OCI-LY7 (cell line): ENCODE measurements around the gene ADGRF1. TPM values are rescaled to one million over a fixed set of nuclear protein-coding genes. Genes with fewer than 3 reads are reported as not detected.

ENCODE experiments used
- BruUV-seq: library from RNA; stranded (reverse); fragments of 400-500 nt; replicated peaks from 2 replicates; lab custom pipeline; 2021; lab: Mats Ljungman, UMichigan
- CTCF ChIA-PET: fragments of 300-600 bp; sonication (Branson Sonifier 250); formaldehyde crosslinking; loops from one replicate; lab custom pipeline; 2022; ENCODE audit warnings: antibody characterized with exemption; ENCODE audit not compliant: unreplicated experiment; lab: Charles Lee
- POLR2A ChIA-PET: fragments of 300-600 bp; sonication (Branson Sonifier 250); formaldehyde crosslinking; loops from one replicate; lab custom pipeline; 2022; ENCODE audit warnings: antibody characterized with exemption; lab: Charles Lee
- DNase-seq: peaks from one replicate; pipeline ENCODE4 v3.0.0-alpha.2; 2015; ENCODE audit warnings: low spot score
- H2AFZ ChIP-seq: fragments of 200-600 bp; sonication (generic), shearing (Covaris generic); 2 replicates; pipeline ENCODE4 v1.6.1; 2014; ENCODE audit warnings: mild to moderate bottlenecking, antibody characterized with exemption, low read length, moderate library complexity
- H3K27ac ChIP-seq: fragments of 200-600 bp; sonication (generic); 2 replicates; pipeline ENCODE4 v1.5.1; 2014; ENCODE audit warnings: mixed run types, low read depth, mild to moderate bottlenecking, moderate library complexity, low read length, inconsistent platforms; ENCODE audit not compliant: poor library complexity, severe bottlenecking
- H3K36me3 ChIP-seq: fragments of 200-600 bp; sonication (generic); 2 replicates; pipeline ENCODE4 v1.6.1; 2014; ENCODE audit warnings: mild to moderate bottlenecking, antibody characterized with exemption, low read length, moderate library complexity, mixed read lengths; ENCODE audit not compliant: insufficient read depth
- H3K4me1 ChIP-seq: fragments of 200-600 bp; sonication (generic); 2 replicates; pipeline ENCODE4 v1.5.1; 2014; ENCODE audit warnings: mild to moderate bottlenecking, low read length; ENCODE audit not compliant: insufficient read depth, poor library complexity, severe bottlenecking
- H3K4me2 ChIP-seq: fragments of 200-600 bp; sonication (generic); 2 replicates; pipeline ENCODE4 v1.6.1; 2014; ENCODE audit warnings: mild to moderate bottlenecking, low read length
- H3K4me3 ChIP-seq: fragments of 200-600 bp; sonication (generic); 2 replicates; pipeline ENCODE4 v1.5.1; 2014; ENCODE audit warnings: mild to moderate bottlenecking, low read depth, low read length; ENCODE audit not compliant: poor library complexity, severe bottlenecking
- H3K79me2 ChIP-seq: fragments of 200-600 bp; sonication (generic); 2 replicates; pipeline ENCODE4 v1.6.1; 2016; ENCODE audit warnings: low read depth, mild to moderate bottlenecking, low read length, moderate library complexity, mixed read lengths; ENCODE audit not compliant: insufficient read depth
- H3K9me2 ChIP-seq: fragments of 200-600 bp; sonication (generic); 2 replicates; pipeline ENCODE4 v1.6.1; 2016; ENCODE audit warnings: mild to moderate bottlenecking, low read length, mixed read lengths; ENCODE audit not compliant: insufficient read depth
- H3K9me3 ChIP-seq: fragments of 200-600 bp; sonication (generic); 2 replicates; pipeline ENCODE4 v1.6.1; 2014; ENCODE audit warnings: mild to moderate bottlenecking, mixed run types, low read length, mixed read lengths
- H4K20me1 ChIP-seq: fragments of 200-600 bp; sonication (generic); 2 replicates; pipeline ENCODE4 v1.6.1; 2014; ENCODE audit warnings: mild to moderate bottlenecking, antibody characterized with exemption, low read length, moderate library complexity, mixed read lengths; ENCODE audit not compliant: insufficient read depth
- CTCF ChIP-seq: fragments of 200-600 bp; sonication (generic); conservative IDR thresholded peaks from 2 replicates; pipeline ENCODE4 v1.5.1; 2014; ENCODE audit warnings: mild to moderate bottlenecking, antibody characterized with exemption, low read length, moderate library complexity, mixed read lengths
- EZH2phosphoT487 ChIP-seq: fragments of 200-600 bp; sonication (generic); IDR thresholded peaks from 2 replicates; pipeline ENCODE4 v1.6.1; 2018; ENCODE audit warnings: low read depth, borderline replicate concordance, mild to moderate bottlenecking, mixed run types, antibody characterized with exemption, low read length, moderate library complexity, mixed read lengths
- intact Hi-C: fragments of 100-400 bp; cut with micrococcal nuclease; formaldehyde crosslinking; loops from one replicate; pipeline ENCODE4 v1.10.0; 2022; ENCODE audit not compliant: unreplicated experiment
- total RNA-seq, 2 experiments: library from RNA; depleted of rRNA in 1 of 2; stranded (reverse); fragments of >200 nt in 1 of 2; shearing (Covaris generic) in 1 of 2; gene quantifications; 2 replicates each; pipeline ENCODE4 v1.2.3, GENCODE V29; 2014 to 2022

Gene ADGRF1
- total RNA-seq, 2 experiments from 2014 or later: not detected

- intact Hi-C loops: no loop called here
- Histone ChIP-seq H3K9me2 (no peaks in the 10 kb centered on the region), H3K4me2 (no peak overlapping the region), H3K36me3 (no peaks in the 10 kb centered on the region), H3K4me1 (no peaks in the 10 kb centered on the region), H3K79me2 (no peaks in the 10 kb centered on the region), H3K27ac (no peak overlapping the region), H3K9me3 (no peaks in the 10 kb centered on the region), H2AFZ (no peak overlapping the region), H3K4me3 (no peak overlapping the region), H4K20me1 (no peaks in the 10 kb centered on the region)
- TF ChIP-seq EZH2phosphoT487: no peak
- TF ChIP-seq CTCF: no peak
- BruUV-seq: no TSS peak
- ChIA-PET CTCF (no interaction called here), POLR2A (interaction anchor here (0.7 kb wide), 1 partner anchor 334 kb away, joined by 4 read pairs; no protein-coding TSS in a partner anchor)
- no peak for DNase-seq
Observed at GRCh38 chr6:47071681-47072080, 29.5 kb upstream of the ADGRF1 start.

GRCh38 chr6:47070461-47070860 lies 28.3 kb upstream of the ADGRF1 start:
- no peaks in the 10 kb centered on the region for H3K9me3 ChIP-seq
- H3K4me2 ChIP-seq: no peak overlapping the region
- H3K9me2 ChIP-seq: no peaks in the 10 kb centered on the region
- no peak for DNase-seq
- H3K79me2 ChIP-seq: no peaks in the 10 kb centered on the region
- no peaks in the 10 kb centered on the region for H3K36me3 ChIP-seq
- BruUV-seq: no TSS peak
- ChIA-PET CTCF (no interaction called here), POLR2A (interaction anchor here (0.7 to 1.0 kb wide), 2 partner anchors 10 to 13 kb away, joined by 3 read pairs; no protein-coding TSS in a partner anchor)
- no peaks in the 10 kb centered on the region for H4K20me1 ChIP-seq
- H2AFZ ChIP-seq: no peak overlapping the region
- no peaks in the 10 kb centered on the region for H3K4me1 ChIP-seq
- intact Hi-C loops: no loop called here
- H3K4me3 ChIP-seq: no peak overlapping the region
- TF ChIP-seq EZH2phosphoT487: no peak
- TF ChIP-seq CTCF: no peak
- no peak overlapping the region for H3K27ac ChIP-seq

GRCh38 chr6:47069156-47069555 lies 27.0 kb upstream of the ADGRF1 start:
- ChIA-PET CTCF (no interaction called here), POLR2A (no interaction called here)
- Histone ChIP-seq H3K79me2 (no peaks in the 10 kb centered on the region), H3K9me3 (no peaks in the 10 kb centered on the region), H3K9me2 (no peaks in the 10 kb centered on the region), H3K4me2 (no peak overlapping the region), H3K4me3 (no peak overlapping the region), H4K20me1 (no peaks in the 10 kb centered on the region), H3K36me3 (no peaks in the 10 kb centered on the region), H2AFZ (no peak overlapping the region), H3K27ac (no peak overlapping the region), H3K4me1 (no peaks in the 10 kb centered on the region)
- DNase-seq: no peak
- TF ChIP-seq EZH2phosphoT487: no peak
- TF ChIP-seq CTCF: no peak
- BruUV-seq: no TSS peak
- intact Hi-C loops: no loop called here
